BLaER1 treated with 17β-estradiol and CSF1 and Interleukin-3, amounts not matched to agents 10 nM and 100 nM (cell line): ENCODE results near the gene RHOBTB3.
"Not testable (repeated sequence)": the region's sequence is repeated elsewhere in the genome, so short reads cannot be mapped to it uniquely, and the experiment has no call there.

Source experiments
- H3K27ac ChIP-seq, 11 experiments: shearing (Covaris generic); formaldehyde crosslinking; 2 replicates each; pipeline ENCODE4 v1.8.1; 2022
- H3K27me3 ChIP-seq, 11 experiments: shearing (Covaris generic); formaldehyde crosslinking; 2 replicates each; pipeline ENCODE4 v1.8.1; 2022
- H3K36me3 ChIP-seq, 11 experiments: shearing (Covaris generic); formaldehyde crosslinking; 2 replicates each; pipeline ENCODE4 v1.8.1; 2022
- H3K4me1 ChIP-seq, 10 experiments: shearing (Covaris generic); formaldehyde crosslinking; 2 replicates each; pipeline ENCODE4 v1.8.1; 2022
- H3K4me2 ChIP-seq, 11 experiments: shearing (Covaris generic); formaldehyde crosslinking; 2 replicates each; pipeline ENCODE4 v1.8.1; 2022
- H3K4me3 ChIP-seq, 10 experiments: shearing (Covaris generic); formaldehyde crosslinking; 2 replicates each; pipeline ENCODE4 v1.8.1; 2022
- H3K9ac ChIP-seq, 11 experiments: shearing (Covaris generic); formaldehyde crosslinking; 2 replicates each; pipeline ENCODE4 v1.8.1; 2022
- H3K9me3 ChIP-seq, 11 experiments: shearing (Covaris generic); formaldehyde crosslinking; replicated peaks in 1 of 11; 2 replicates each; pipeline ENCODE4 v1.8.1; 2022
- H4K20me1 ChIP-seq, 11 experiments: shearing (Covaris generic); formaldehyde crosslinking; 2 replicates each; pipeline ENCODE4 v1.8.1; 2022
- Cebpa-rat ChIP-seq, 11 experiments: shearing (Covaris generic); IDR thresholded peaks; 2 replicates each; pipeline ENCODE4 v1.8.1; 2022

Gene RHOBTB3

DNA sequence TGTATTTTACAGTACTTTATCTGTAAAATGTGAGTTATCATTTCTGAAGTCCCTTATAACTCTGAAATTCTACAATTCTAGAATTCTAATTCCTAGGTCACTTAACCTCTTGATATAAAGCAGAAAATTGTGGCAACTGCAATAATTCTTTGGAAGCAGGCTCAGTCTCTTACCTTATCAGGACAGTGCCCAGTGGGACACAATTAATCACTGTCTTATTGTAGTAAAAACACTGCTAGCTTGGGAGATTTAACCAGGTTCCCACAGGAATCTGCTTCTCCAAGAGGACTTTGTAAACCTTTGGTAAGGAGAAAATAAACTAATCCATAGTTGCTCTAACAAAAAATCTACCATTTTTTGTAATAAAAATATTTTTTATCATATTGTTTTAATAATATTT is 30.1 kb upstream of the RHOBTB3 start:
- no peak overlapping the region for H3K4me3 ChIP-seq
- H3K36me3 ChIP-seq = peaks cover 0 to 19% (median 0%) of the 10 kb centered on the region in 11 experiments; a peak in 5 of 22 replicates
- no peaks in the 10 kb centered on the region for H3K4me1 ChIP-seq
- peaks cover 0 to 5% (median 0%) of the 10 kb centered on the region in 11 experiments; a peak in 2 of 22 replicates for H3K9me3 ChIP-seq
- H3K27me3 ChIP-seq = no peaks in the 10 kb centered on the region
- H3K9ac ChIP-seq = no peak overlapping the region
- H3K4me2 ChIP-seq = no peak overlapping the region
- no peaks in the 10 kb centered on the region for H4K20me1 ChIP-seq
- no peak for TF ChIP-seq Cebpa-rat (IDR thresholded peaks at IDR 0.05)
- no peak overlapping the region for H3K27ac ChIP-seq

DNA sequence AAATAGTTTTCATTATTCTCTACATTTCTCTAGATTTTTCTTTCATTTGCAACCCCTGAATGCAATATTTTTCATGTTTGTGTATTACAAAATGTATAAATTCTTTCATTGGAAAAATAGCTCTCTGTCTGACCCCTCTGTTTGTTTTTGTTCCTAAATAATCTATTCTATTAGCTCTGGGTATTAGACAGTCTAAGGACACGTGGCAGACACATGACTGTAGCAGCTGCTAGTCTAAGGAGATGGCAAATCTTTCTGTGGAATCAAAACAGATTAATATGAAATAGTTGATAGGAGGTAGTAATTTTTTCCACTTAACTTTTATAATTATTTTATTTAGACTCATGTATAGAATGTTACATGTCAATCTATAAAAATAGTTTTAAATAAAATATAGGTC is 27.0 kb upstream of the RHOBTB3 start:
- Histone ChIP-seq H3K4me1 (no peaks in the 10 kb centered on the region), H3K4me3 (no peak overlapping the region), H4K20me1 (no peaks in the 10 kb centered on the region), H3K27me3 (no peaks in the 10 kb centered on the region), H3K9me3 (peaks cover 0 to 8% (median 0%) of the 10 kb centered on the region in 11 experiments; a peak in 2 of 22 replicates), H3K9ac (no peak overlapping the region), H3K36me3 (no peaks in the 10 kb centered on the region), H3K4me2 (no peak overlapping the region), H3K27ac (no peak overlapping the region)
- TF ChIP-seq Cebpa-rat (IDR thresholded peaks at IDR 0.05) = no peak

DNA sequence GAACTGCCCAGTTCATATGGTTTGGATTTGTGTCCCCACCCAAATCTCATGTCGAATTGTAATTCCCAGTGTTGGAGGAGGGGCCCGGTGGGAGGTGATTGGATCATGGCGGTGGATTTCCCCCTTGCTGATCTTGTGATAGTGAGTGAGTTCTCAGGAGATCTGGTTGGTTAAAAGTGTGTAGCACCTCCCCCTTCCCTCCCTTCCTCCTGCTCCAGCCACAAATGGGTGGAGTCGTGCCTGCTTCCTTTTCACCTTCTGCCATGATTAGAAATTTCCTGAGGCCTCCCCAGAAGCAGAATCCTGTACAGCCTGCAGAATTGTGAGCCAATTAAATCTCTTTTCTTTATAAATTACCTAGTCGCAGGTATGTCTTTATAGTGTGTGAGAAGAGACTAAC is 24.9 kb upstream of the RHOBTB3 start:
- H3K27me3 ChIP-seq, H3K9ac ChIP-seq, H3K27ac ChIP-seq, H4K20me1 ChIP-seq, H3K4me2 ChIP-seq, H3K36me3 ChIP-seq, H3K9me3 ChIP-seq, H3K4me1 ChIP-seq, H3K4me3 ChIP-seq: not testable (repeated sequence)

DNA sequence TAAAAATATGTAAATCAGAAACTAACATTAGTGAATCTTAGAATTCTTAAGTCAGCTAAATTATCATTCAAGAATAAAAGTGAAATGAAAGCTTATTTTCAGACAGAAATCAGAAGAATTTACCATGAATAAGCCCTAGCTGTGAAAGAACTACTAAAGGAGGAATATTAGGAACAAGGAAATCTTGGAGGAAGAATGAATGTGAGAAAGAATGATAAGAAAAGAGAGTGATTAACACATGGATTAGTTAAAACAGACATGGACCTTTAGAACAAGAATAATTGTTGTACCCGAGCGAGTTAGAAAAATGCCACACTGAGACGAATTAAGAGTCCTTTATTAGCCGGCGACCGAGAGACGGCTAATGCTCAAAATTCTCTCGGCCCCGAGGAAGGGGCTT is 24.1 kb upstream of the RHOBTB3 start:
- Histone ChIP-seq H4K20me1 (no peaks in the 10 kb centered on the region), H3K9me3 (peaks cover 0 to 14% (median 4%) of the 10 kb centered on the region in 11 experiments; a peak in 8 of 22 replicates), H3K36me3 (0 out of 22 replicates have a peak, but pooled peaks cover 0 to 6% (median 0%) of the 10 kb centered on the region in 11 experiments), H3K4me2 (no peak overlapping the region), H3K4me3 (no peak overlapping the region), H3K27ac (no peak overlapping the region), H3K9ac (no peak overlapping the region), H3K4me1 (no peaks in the 10 kb centered on the region), H3K27me3 (no peaks in the 10 kb centered on the region)
- TF ChIP-seq Cebpa-rat (IDR thresholded peaks at IDR 0.05) = no peak

DNA sequence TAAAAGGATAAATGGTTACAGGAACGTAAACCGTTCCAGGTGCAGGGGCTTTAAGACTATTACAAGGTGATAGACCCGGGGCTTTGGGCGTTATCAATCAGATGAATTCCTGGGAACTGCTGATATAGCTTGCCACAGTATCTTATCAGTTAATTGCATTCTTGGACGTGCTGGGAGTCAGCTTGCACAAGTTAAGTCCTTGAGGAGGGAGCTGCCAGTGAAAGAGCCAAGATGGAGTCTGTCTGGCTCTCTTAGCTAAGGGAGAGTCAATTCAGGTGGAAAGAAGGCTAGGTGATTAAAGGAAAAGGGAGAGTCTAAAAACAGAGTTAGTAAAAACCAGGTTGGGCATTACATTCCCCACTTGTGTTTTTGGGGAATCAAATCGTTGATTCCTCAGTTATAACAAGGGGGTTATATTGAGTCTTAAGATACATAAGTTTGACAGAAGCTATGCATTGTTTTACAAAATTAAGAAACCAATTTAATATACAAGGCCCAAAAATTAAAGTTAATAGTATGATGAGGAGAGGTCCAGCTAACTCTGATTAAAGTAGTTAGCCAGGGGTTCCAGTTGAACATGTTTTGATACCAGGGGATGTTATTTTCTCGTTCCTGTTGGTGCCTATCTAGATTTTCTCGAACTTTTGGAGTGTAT is 23.5 kb upstream of the RHOBTB3 start:
- not testable (repeated sequence) for H3K9ac ChIP-seq, H3K27ac ChIP-seq, H3K27me3 ChIP-seq, H4K20me1 ChIP-seq, H3K4me1 ChIP-seq, H3K4me3 ChIP-seq, H3K4me2 ChIP-seq, H3K36me3 ChIP-seq
- H3K9me3 ChIP-seq = peaks cover 0 to 14% (median 4%) of the 10 kb centered on the region in 11 experiments; a peak in 8 of 22 replicates

DNA sequence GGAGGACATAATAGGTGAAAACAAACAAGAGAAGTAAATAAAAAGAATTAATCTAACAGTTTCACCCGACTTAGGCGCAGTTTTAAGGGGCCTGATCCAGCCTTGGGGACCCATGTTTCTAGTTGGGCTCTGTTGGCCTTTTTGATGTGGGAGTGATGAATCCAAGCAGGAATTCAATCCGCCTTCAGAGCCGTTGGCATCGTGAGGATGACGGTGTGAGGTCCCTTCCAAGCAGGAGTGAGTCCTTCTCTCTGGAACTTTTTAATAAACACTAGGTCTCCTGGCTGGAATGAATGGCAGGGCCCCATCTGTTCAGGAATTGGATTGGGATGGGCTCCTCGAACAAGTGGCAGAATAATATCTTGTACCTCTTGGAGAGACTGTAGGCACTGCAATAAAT is 22.3 kb upstream of the RHOBTB3 start:
- Histone ChIP-seq H3K4me1 (no peaks in the 10 kb centered on the region), H3K9ac (no peak overlapping the region), H3K27me3 (no peaks in the 10 kb centered on the region), H3K4me2 (no peak overlapping the region), H3K27ac (no peak overlapping the region), H3K4me3 (no peak overlapping the region), H4K20me1 (no peaks in the 10 kb centered on the region), H3K9me3 (peaks cover 0 to 22% (median 4%) of the 10 kb centered on the region in 11 experiments; a peak in 10 of 22 replicates), H3K36me3 (0 out of 22 replicates have a peak, but pooled peaks cover 0 to 6% (median 0%) of the 10 kb centered on the region in 11 experiments)
- no peak for TF ChIP-seq Cebpa-rat (IDR thresholded peaks at IDR 0.05)

DNA sequence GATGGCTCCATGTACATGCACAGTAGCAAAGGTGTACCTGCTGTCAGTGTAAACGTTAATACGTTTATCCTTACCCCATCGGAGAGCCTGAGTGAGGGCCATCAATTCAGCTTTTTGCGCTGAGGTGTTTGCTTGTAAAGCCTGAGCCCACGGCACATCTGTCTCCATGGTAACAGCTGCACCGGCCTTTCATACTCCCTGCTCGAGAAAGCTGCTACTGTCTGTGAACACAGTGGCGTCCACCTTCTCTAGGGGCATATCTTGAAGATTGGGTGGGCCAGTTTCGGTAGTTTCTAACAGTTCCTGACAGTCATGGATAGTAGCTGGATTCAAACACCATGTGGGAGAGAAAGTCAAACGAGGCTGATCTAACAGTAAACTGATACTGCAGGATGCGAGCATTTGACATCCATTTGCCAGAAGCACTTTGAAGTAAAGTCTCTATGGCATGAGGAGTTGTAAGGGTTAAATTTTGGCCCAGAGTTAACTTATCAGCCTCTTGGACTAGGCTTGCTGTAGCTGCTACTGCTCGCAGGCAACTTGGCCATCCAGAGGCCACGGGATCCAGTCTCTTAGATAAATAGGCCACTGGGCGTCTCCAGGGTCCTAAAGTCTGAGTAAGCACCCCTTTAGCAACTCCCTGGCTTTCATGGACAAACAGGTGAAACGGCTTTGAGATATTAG is 21.0 kb upstream of the RHOBTB3 start:
- 0 out of 22 replicates have a peak, but pooled peaks cover 0 to 6% (median 0%) of the 10 kb centered on the region in 11 experiments for H3K36me3 ChIP-seq
- no peak overlapping the region for H3K4me2 ChIP-seq
- H4K20me1 ChIP-seq = no peaks in the 10 kb centered on the region
- TF ChIP-seq Cebpa-rat (IDR thresholded peaks at IDR 0.05) = no peak
- H3K4me3 ChIP-seq = no peak overlapping the region
- H3K9me3 ChIP-seq = peaks cover 0 to 22% (median 4%) of the 10 kb centered on the region in 11 experiments; a peak in 10 of 22 replicates
- H3K9ac ChIP-seq = no peak overlapping the region
- no peaks in the 10 kb centered on the region for H3K27me3 ChIP-seq
- H3K27ac ChIP-seq = no peak overlapping the region
- H3K4me1 ChIP-seq = peaks cover 0 to 10% (median 0%) of the 10 kb centered on the region in 10 experiments; a peak in 6 of 20 replicates

DNA sequence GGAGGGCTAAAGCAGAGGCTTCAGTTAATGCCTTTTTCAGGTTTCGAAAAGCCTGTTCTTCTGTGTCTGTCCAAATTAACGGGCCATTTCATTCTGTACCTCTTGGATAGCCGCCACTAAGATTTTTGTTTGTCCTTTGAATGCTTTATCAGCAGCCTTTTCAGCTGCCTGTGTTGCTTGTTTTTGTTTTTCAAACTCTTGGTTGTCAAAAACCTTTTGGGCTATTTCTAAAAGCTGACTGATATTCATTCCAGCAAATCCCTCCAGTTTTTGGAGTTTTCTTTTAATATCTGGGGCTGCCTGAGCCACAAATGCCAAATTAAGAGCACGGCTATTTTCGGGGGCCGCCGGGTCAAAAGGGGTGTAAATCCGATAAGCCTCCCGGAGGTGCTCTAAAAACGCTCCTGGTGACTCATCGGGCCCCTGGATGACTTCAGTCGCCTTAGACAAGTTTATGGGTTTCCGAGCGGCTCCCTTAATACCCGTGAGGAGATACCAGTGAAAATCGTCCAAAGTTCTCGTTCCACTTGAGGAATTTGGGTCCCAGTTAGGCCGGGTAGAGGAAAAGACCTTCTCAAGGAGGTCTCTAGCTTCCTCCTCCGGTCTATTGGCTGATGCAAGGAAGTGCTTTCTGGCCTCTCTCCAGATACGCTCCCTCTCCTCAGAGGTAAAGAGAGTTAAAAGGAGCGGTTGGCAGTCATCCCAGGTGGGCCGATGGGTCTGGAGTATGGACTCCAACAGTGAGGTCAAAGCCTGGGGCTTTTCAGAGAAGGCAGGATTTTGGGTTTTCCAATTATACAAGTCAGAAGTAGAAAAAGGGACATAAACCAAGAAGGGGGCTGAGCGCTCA is 20.3 kb upstream of the RHOBTB3 start:
- not testable (repeated sequence) for H3K36me3 ChIP-seq, H3K4me3 ChIP-seq, H3K9ac ChIP-seq, H4K20me1 ChIP-seq, H3K4me2 ChIP-seq, H3K27me3 ChIP-seq, H3K27ac ChIP-seq
- peaks cover 0 to 17% (median 2%) of the 10 kb centered on the region in 10 experiments; a peak in 13 of 20 replicates for H3K4me1 ChIP-seq
- peaks cover 0 to 19% (median 4%) of the 10 kb centered on the region in 11 experiments; a peak in 10 of 22 replicates for H3K9me3 ChIP-seq
